Measurements from ENCODE around the gene OTULIN.

- TF ChIP-seq USF2 (IDR thresholded peaks at IDR 0.05; ENCODE audit: low read depth, low read length) (no peak), CTCF (conservative IDR thresholded peaks at IDR 0.05; ENCODE audit: low read depth, low read length) (no peak), RAD21 (IDR thresholded peaks at IDR 0.05; ENCODE audit: low read length) (no peak), CEBPB (IDR thresholded peaks at IDR 0.05; ENCODE audit: low read depth, low read length) (no peak), POLR2A (IDR thresholded peaks at IDR 0.05; ENCODE audit: low read depth, low read length) (no peak), MXI1 (IDR thresholded peaks at IDR 0.05; ENCODE audit: borderline replicate concordance, low read depth, low read length) (no peak), MAZ (IDR thresholded peaks at IDR 0.05; ENCODE audit: borderline replicate concordance, low read depth, low read length) (no peak), MAFK (IDR thresholded peaks at IDR 0.05; ENCODE audit: low read depth, low read length) (no peak), SMC3 (IDR thresholded peaks at IDR 0.05; ENCODE audit: low read depth, low read length) (no peak), RFX5 (IDR thresholded peaks at IDR 0.05; ENCODE audit: low read depth, low read length) (no peak)
Observed at GRCh38 chr5:14739538-14739937, 75.0 kb downstream of the OTULIN start.

Data from IMR-90 (cell line).